Stimulated activated naive CD8-positive, alpha-beta T cell treated with anti-CD3 and anti-CD28 coated beads, Interleukin-15, Interleukin-2, amounts not matched to agents 100 ng/mL and 50 ng/mL, for 24 hours (primary cell): ENCODE results near the gene SLC34A1.

ENCODE experiments used
- H3K27ac Mint-ChIP-seq: one replicate; pipeline ENCODE4 v1.8.0; 2021; ENCODE audit warnings: mild to moderate bottlenecking, mixed read lengths
- H3K27me3 Mint-ChIP-seq: one replicate; pipeline ENCODE4 v1.8.0; 2021; ENCODE audit warnings: mixed read lengths
- H3K36me3 Mint-ChIP-seq: one replicate; pipeline ENCODE4 v1.8.0; 2021; ENCODE audit warnings: low read depth, mixed read lengths
- H3K4me1 Mint-ChIP-seq: one replicate; pipeline ENCODE4 v1.8.0; 2021; ENCODE audit warnings: low read depth, mixed read lengths
- H3K4me3 Mint-ChIP-seq: one replicate; pipeline ENCODE4 v1.8.0; 2021; ENCODE audit warnings: mild to moderate bottlenecking, mixed read lengths
- H3K9me3 Mint-ChIP-seq: one replicate; pipeline ENCODE4 v1.8.0; 2021; ENCODE audit warnings: mixed read lengths

Gene SLC34A1

GRCh38 chr5:177442066-177442826 is 58.0 kb downstream of the SLC34A1 start:
- Mint-ChIP-seq H3K9me3 (no peaks in the 10 kb centered on the region), H3K4me3 (no peak overlapping the region), H3K27ac (no peak overlapping the region), H3K4me1 (peaks cover 54% of the 10 kb centered on the region), H3K27me3 (no peaks in the 10 kb centered on the region), H3K36me3 (peaks cover 32% of the 10 kb centered on the region)

GRCh38 chr5:177443144-177443983 is 59.1 kb downstream of the SLC34A1 start:
- Mint-ChIP-seq H3K27me3 (no peaks in the 10 kb centered on the region), H3K4me1 (peaks cover 57% of the 10 kb centered on the region), H3K27ac (no peak overlapping the region), H3K9me3 (no peaks in the 10 kb centered on the region), H3K4me3 (no peak overlapping the region), H3K36me3 (peaks cover 21% of the 10 kb centered on the region)

GRCh38 chr5:177444106-177445051 is 60.1 kb downstream of the SLC34A1 start:
- Mint-ChIP-seq H3K36me3 (peaks cover 13% of the 10 kb centered on the region), H3K4me1 (peaks cover 57% of the 10 kb centered on the region), H3K4me3 (peak overlapping the region; percentile 75), H3K27ac (peak overlapping the region; percentile 68), H3K9me3 (no peaks in the 10 kb centered on the region), H3K27me3 (no peaks in the 10 kb centered on the region)

GRCh38 chr5:177445052-177445916 is 61.0 kb downstream of the SLC34A1 start:
- no peaks in the 10 kb centered on the region for H3K9me3 Mint-ChIP-seq
- peaks cover 6% of the 10 kb centered on the region for H3K36me3 Mint-ChIP-seq
- peak overlapping the region; percentile 68 for H3K27ac Mint-ChIP-seq
- no peaks in the 10 kb centered on the region for H3K27me3 Mint-ChIP-seq
- peak overlapping the region; percentile 75 for H3K4me3 Mint-ChIP-seq
- peaks cover 48% of the 10 kb centered on the region for H3K4me1 Mint-ChIP-seq

GRCh38 chr5:177445917-177446199 is 61.6 kb downstream of the SLC34A1 start:
- H3K4me3 Mint-ChIP-seq: peak overlapping the region; percentile 75
- no peaks in the 10 kb centered on the region for H3K27me3 Mint-ChIP-seq
- no peaks in the 10 kb centered on the region for H3K9me3 Mint-ChIP-seq
- peaks cover 44% of the 10 kb centered on the region for H3K4me1 Mint-ChIP-seq
- peaks cover 6% of the 10 kb centered on the region for H3K36me3 Mint-ChIP-seq
- H3K27ac Mint-ChIP-seq: peak overlapping the region; percentile 68

- H3K4me1 Mint-ChIP-seq: peaks cover 40% of the 10 kb centered on the region
- no peaks in the 10 kb centered on the region for H3K27me3 Mint-ChIP-seq
- H3K27ac Mint-ChIP-seq: peak within 1 kb of the TSS; percentile 77
- H3K9me3 Mint-ChIP-seq: no peaks in the 10 kb centered on the region
- H3K4me3 Mint-ChIP-seq: peak within 1 kb of the TSS; percentile 75
- peaks cover 6% of the 10 kb centered on the region for H3K36me3 Mint-ChIP-seq
Measured at GRCh38 chr5:177446200-177447065, 62.2 kb downstream of the SLC34A1 start, which contains the start of gene PRR7. TSS of gene PRR7 (plus strand) at chr5:177446814. CDS start at chr5:177455068, 8,254 bp downstream.

- Mint-ChIP-seq H3K9me3 (no peaks in the 10 kb centered on the region), H3K27me3 (no peaks in the 10 kb centered on the region), H3K4me1 (peaks cover 44% of the 10 kb centered on the region), H3K27ac (no peak overlapping the region), H3K36me3 (peaks cover 5% of the 10 kb centered on the region), H3K4me3 (peak overlapping the region; percentile 75)
Measured at GRCh38 chr5:177447066-177447610, 62.9 kb downstream of the SLC34A1 start.

GRCh38 chr5:177447611-177448243 is 63.5 kb downstream of the SLC34A1 start:
- H3K9me3 Mint-ChIP-seq: no peaks in the 10 kb centered on the region
- peak overlapping the region; percentile 77 for H3K27ac Mint-ChIP-seq
- no peaks in the 10 kb centered on the region for H3K36me3 Mint-ChIP-seq

More at GRCh38 chr5:177447611-177448243, 63.5 kb downstream of the SLC34A1 start:
- Mint-ChIP-seq H3K4me3 (peak overlapping the region; percentile 75), H3K27me3 (no peaks in the 10 kb centered on the region), H3K4me1 (peaks cover 46% of the 10 kb centered on the region)
